Lower leg skin (tissue), 3 donors: ENCODE measurements around the gene TIMP4.

Source experiments
- CTCF ChIP-seq, 3 donors: fragments of 450-650 bp; IDR thresholded peaks; one replicate each; pipeline ENCODE4 v1.5.1; 2016; ENCODE audit warnings: antibody characterized with exemption in 3 of 3, mild to moderate bottlenecking in 3 of 3, moderate library complexity in 2 of 3
- POLR2A ChIP-seq, 2 donors: fragments of 450-650 bp; IDR thresholded peaks; one replicate each; pipeline ENCODE4 v1.6.1; 2016 to 2017; ENCODE audit warnings: antibody characterized with exemption in 2 of 2, mild to moderate bottlenecking in 1 of 2, moderate library complexity in 1 of 2

DNA sequence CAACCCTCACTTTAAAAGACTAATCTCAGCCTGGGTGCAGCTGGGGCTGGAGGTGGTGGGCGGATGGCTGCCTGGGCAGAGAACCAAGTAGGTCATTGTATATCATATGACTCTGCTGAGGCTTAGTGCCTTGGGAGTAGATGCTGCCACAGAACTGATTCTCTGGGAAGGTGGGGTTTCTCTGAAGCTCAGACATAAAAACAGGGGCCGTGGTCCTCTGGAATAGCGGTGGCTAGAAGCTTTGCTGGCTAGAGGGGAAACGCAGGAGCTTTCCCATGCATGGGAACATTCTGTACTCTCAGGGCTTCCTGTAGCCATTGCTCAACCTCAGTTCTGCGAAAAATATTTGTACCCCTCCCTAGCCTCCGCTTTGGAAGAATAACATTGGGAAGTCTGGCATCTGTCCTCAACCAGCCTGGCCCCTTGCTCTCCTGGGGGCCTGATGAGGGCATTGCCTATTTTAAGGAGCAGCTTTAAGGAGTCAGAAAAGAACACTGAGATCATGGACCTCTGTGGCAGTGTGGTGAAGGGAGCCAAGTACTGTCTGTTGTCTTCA, 14.7 kb downstream of the TIMP4 start:
- TF ChIP-seq CTCF (IDR thresholded peaks at IDR 0.05) = no peak
- no peak for TF ChIP-seq POLR2A (IDR thresholded peaks at IDR 0.05)
